Hematopoietic multipotent progenitor cell treated with erythropoietin and hydrocortisone succinate and interleukin-3 and kit ligand, for 15 days (in vitro differentiated cells): ENCODE results near the gene CYREN.

ENCODE experiments used
- DNase-seq: peaks from one replicate; pipeline ENCODE4 v3.0.0-alpha.2; 2015; ENCODE audit warnings: low spot score

Gene CYREN

DNA sequence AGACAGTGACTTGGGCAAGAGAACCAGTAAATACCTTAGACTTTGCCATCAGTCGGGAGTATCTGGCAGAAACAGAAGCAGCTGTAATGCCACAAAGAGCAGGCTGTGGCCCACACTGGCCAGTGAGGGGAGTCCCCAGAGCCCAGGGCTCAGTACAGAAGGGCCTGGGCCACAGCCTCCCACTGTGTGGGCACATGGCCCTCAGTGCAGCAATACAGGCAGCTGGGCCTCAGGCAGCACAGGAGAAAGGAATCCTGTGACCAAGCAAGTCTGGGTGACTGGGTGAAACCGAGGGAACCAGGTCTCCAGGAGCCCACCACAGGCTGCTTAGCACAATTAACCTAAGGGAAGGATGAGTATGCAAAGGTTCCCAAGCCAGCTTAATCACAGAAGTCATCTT, 26.8 kb upstream of the CYREN start:
- no peak for DNase-seq

DNA sequence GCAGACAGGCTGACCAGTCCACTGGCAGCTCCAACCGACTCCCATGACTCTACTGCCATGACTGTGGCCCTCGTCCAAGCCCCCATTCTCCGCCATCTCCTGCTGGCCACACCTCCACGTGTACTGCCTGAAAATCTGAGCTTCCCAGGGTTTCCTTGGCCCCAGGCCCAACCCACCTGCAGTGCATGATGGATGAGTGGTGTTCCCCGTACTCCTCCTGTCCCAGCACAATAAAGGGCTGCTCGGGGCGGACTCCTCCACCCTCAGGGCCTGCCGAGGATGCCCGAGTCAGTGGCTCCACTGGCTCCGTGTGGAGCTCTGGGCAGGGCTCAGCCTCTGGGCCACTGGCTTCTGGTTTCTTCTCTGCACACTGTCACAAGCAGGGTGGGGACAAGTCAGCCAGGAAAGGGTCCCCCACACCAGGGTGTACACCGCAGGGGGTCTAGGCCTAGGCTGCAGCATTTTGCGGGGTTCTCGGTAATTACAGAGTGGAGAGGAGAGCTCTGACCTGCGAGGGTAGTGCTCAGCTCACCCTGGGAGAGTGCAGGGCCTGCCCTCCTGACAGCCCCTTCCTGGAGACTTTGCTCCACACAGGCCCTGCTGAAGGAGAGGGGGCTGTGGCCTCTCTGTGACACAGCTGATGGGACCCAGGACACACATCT, 25.6 kb upstream of the CYREN start:
- no peak for DNase-seq

GRCh38 chr7:135195156-135195555, 24.6 kb upstream of the CYREN start:
- no peak for DNase-seq

DNA sequence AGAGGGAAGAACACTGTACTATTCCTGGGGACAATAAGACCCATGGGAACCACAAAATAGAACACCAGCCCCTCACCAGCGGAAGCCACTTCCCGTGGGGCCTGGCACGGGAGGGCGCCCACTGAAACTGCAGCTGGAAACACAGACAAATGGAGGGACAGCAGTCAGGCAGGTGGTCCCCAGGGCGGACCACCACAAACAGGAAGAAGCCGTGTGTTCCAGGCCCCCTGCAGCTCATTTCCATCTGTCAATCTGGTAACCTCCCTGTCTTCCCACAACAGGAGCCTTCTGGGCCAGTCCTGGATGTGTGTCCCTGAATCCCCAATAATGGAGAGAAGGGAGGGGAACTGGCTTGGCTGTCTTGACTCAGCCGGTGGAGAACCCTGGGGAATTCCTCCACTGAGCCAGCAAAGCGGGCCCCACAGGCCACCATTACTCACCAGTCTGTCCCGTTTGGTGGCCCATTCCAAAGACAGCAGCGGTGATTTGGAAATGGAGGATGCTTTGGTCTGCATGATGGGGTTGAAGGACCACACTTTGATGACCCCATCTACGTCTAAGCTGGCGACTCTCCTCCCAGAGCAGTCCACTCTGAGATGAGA, 24.1 kb upstream of the CYREN start:
- DNase-seq: no peak

DNA sequence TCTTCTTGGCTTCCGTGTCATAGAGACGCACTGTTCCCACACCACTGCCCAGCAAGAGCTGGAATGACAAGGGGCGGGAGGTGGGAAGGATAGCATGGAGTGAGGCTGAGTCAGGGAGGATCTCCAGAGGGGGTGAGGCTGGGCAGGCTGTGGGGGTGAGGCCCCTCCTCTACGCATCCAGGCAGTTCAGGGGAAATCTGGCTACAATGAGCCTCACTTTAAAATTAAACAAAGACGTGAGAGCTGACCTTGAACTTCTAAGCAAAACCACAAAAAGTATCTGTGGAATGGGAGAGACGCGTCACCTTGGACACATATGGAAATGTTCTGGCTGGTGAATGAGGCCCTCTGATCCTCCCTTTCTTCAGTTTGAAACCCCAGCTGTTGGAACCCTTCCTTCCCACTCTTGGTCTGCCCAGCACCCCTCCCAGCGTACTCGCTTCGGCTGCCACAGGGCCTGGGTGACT, 23.1 kb upstream of the CYREN start:
- no peak for DNase-seq

DNA sequence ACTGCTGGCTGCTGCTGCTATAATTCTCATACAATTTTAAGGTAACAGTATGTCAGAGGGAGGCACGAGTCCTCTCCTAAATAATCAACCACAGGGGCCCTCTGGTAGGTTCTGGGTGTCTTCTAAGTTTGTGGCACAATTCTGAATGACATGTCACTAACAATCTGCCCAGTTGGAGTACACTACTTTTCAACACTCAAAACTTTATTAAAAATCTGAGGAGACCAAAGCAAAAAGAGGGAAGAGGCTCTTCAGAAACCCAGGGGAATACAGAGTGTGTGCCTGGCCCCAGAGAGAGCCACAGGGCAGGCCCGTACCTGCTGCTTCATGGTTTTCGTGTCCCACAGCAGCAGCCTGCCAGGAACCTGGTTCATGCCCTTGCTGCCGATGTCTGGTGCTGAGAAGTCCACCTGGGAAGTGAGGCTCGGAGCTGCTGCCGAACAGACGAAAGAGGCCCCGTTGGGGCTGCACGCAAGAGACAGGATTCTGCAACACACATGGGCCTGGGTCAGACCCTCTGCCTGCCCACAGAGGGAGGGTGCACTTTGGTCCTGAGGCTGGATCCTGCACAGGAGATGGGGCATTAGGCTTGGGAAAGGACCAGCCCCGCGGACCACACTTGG, 22.5 kb upstream of the CYREN start:
- DNase-seq: no peak

GRCh38 chr7:135190703-135191102, 20.2 kb upstream of the CYREN start:
- DNase-seq: no peak

GRCh38 chr7:135189961-135190360, 19.5 kb upstream of the CYREN start:
- DNase-seq: no peak

DNA sequence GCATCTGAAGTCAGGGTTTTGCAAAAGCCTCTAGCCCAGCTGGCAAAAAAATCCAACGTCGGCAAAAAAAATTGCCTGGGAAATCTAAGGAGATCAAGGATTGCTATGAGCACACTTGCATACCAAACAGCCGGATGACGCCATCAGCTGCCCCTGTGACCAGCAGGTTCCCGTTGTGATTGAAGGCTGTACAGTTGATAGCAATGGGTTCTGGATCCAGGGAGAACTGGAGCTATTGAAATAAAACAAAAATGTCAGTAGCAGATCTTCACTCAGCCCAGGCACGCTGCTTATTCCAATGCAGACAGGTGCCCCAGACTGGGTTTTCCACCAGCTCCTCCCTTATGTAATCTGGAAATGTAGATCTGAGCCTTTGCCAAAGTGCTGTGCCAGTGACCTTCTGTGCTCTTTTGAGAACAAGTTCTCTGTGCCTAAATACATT, 18.7 kb upstream of the CYREN start:
- no peak for DNase-seq

DNA sequence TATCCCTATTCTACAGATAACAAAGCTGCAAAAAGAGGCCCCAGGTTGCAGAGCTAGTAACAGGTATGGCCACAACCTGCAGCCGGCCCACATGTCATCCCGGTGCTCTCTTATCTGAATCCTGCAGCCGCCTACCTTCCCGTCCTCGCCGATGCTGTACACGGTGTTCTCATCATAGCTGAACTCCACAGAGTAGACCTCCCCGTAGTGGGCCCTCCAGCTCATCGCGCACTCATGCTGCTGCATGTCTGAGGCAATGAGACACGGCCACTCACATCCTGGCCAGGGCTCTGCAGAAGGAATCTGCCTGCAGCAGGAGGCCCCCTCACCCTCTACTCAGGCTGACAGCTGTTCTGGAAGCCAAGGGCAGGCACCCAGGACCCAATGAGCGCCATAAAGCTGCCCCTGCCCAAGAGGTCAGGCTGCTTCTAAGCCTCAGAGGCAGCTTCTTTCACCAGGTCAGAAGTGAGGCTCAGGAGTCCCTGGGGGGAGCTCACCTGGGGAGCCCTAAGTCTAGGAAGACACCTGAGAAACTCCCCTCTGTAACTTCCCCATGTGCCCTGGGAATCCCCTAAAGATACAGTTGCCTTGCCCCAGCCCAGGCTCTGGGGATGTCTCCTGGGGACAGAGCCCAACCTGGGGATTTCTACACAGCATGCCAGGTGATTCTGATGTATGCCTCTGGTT, 17.9 kb upstream of the CYREN start:
- no peak for DNase-seq

DNA sequence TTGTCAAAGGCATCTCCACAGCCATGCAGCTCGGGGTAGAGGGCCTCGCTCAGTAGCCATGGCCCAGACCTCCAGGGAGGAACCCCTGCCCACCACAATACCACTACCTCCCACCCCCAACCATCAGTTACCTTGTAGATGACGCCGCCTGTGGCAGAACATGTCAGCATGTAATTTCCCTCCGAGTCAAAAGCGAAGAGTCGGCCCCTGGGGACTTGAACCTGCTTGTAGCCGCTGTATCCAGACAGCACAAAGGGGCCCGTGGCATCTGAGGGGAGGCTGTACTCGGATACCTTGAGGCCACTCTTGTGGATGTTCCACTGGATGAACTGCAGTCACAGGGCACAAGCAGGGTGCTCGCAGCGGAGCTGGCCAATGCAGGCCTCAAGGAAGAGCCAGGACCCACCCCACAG, 16.3 kb upstream of the CYREN start:
- DNase-seq: no peak

GRCh38 chr7:135186261-135186540, 15.7 kb upstream of the CYREN start:
- no peak for DNase-seq

DNA sequence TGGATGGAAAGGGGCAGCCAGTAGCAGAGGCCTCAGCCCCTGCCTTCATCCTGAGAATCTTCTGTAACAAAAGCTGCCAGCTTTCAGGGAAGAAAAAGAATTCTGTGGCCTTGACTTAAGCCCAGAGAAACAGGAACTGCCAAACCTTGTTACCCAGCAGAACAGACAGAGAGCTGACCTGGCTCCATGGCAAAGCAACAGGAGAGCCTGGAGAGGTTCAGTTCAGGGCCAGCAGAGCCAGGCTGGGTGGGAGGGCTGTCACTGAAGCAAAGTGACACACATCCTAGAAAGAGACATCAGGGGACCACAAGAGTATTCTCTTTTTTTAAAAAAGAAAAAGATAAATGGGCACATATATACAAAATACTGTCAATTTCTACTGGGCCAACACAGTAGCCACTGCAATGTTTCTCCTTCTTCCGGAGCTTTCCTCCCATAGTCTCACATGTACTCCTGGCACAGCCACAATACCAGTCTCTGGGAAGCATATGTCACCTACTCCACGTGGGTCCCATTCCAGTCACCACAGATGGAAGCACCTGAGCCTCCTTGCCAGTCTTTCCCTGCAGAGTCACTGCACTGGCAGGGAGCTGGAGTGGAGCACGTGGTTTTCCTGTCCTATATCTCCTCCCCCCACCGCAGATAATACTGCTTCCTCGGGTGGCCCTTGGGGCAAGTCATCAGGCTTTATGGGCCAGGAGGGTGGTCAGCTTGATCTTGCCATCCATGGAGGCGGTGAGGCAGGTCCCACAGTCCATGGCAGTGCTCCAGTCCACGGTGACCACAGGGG, 15.2 kb upstream of the CYREN start:
- DNase-seq: no peak

- no peak for DNase-seq
Observed at GRCh38 chr7:135184254-135184841, 13.8 kb upstream of the CYREN start.

- DNase-seq: no peak
Observed at GRCh38 chr7:135183478-135183877, 13.0 kb upstream of the CYREN start.

DNA sequence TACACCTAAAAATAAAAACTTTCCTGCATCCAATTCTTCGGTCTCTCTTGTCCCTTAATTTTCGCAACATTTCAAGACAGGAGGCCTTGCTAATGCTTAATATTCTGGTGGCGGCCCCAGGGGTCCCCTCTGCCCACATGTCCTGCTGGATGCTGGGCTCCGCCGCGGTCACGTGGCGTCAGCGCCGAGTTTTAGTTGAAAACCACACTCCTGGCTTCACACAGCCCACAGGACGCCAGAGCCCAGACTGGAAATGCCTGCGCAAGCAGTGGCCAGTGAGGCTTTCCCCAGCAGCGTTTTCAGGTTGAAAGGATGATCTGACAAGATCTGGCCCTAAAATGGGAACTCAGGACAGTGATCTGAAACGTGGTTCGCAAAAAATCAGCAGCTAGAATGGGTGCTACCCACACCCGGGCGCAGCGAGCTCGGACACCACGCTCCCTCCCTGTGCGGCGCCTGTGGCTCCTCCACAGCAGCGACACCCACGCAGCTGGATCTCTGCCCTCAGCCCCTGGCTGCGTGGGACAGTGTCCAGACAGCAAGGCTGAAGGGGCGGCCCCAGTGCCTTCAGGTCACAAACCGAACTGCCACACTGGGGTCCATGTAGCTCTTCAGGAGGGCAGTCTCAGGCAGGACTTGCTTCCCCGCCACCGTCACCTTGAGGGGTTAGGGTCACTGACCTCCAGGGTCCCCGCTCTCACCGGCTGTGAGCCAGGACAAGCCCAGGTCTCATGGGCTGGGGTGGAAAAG, 11.6 kb upstream of the CYREN start:
- no peak for DNase-seq

DNA sequence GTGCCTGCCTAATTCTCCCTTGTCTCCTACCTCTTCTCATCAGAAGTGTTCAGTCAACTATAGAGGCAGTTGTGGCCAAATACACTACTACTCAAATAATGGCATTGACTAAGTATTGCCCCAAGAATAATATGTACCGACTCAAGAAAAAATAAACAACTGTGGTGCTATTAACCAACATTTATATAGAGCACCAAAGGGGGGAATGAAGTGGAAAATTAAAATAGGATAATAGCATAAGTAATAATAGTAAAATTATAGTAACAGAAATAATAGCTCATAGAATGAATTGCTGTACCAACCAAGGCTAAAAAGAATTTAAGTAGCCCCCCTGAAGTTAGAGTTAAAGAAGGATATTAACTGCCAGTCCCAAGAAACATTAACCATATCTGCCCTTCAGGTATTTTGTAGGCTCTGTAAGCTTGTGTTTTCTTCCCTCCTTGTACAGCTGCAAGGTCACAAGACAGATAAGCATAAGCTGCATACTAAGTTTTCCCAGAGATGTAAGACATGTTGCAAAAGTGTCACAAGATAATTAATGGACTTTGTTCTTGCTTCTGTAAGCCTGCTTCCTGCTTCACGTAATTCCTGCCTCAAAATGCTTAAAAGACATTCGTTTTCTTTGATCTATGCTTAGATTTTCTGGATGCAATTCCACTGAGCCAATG, 10.9 kb upstream of the CYREN start:
- DNase-seq: no peak

GRCh38 chr7:135180122-135180521, 9.6 kb upstream of the CYREN start:
- no peak for DNase-seq

GRCh38 chr7:135179321-135179925, 8.9 kb upstream of the CYREN start:
- DNase-seq: no peak

DNA sequence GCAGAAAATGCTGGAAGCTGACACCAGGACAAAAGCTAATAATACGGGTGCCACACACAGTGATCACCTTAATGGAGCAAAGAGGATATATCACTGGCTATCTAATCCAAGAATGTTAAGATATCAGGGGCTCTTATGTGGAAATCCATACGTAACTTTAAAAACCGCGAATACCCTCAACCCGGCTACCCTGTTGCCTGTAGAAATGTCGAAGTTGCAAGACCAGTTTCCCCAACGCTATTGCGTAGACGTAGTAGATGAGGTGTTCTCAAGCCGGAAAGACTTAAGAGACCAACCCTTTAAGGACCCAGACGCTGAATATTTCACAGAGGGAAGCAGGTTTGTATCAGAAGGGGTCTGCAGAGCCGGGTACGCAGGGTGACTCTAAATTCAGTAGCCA, 7.9 kb upstream of the CYREN start:
- no peak for DNase-seq
